Measurements from ENCODE around the gene PPP1R9A.

Gene PPP1R9A

DNA sequence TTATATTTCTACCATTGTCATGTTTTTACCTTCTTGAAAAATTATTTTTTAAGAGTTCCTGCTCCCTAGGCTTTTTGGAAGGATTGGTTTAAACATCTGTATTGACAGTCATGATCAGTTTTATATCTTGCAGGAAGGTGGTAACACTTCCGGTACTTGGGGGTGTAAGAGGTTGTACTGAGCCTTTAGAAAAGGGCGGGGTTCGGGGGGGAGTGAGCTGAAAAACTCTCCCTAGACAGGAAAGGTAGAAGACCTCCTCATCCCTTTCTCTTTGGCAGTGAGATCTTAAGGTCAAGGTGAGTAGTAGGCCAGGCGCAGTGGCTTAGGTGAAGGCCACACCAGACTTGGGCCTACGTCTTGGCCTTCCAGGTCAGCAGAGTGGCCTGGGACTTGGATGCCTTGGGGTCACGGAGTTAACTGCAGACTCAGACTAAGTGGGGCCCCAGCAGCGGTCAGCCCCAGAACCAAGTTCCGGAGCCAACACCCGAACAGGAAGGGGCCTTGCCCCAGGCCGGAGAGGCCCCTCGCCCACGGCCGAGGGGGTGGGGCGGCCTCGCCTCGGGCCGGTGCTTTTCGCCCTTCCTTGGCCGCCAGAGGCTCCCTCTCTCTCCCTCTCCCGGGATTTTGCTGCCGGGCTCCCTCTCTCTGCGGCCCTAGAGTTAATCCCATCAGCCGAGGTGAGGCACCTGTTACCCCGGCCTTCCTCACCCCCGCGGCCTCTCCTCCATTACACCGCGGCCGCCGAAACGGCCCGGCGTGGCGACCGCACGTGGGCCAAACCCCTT, at the start of gene PPP1R9A:
Gene PPP1R9A, plus strand, starts transcription at position 569 of the 785 bp plus-strand sequence. CDS start 2,520 bp downstream, outside the sequence.
- in situ Hi-C loops (cut with HindIII; ENCODE audit: low pct_ligation_motif_present, low pct_unique_long_range_greater_than_20kb, low sequenced_read_pairs) = no loop called here
- DNase-seq = peak; percentile 84

- in situ Hi-C loops (cut with HindIII; ENCODE audit: low pct_ligation_motif_present, low pct_unique_long_range_greater_than_20kb, low sequenced_read_pairs) = no loop called here
These were observed 36.3 kb upstream of the PPP1R9A start for GRCh38 chr7:94871132-94871531.

GRCh38 chr7:94873239-94873638, 34.2 kb upstream of the PPP1R9A start:
- DNase-seq = no peak
- in situ Hi-C loops (cut with HindIII; ENCODE audit: low pct_ligation_motif_present, low pct_unique_long_range_greater_than_20kb, low sequenced_read_pairs) = no loop called here

More at GRCh38 chr7:94871132-94871531, 36.3 kb upstream of the PPP1R9A start:
- DNase-seq = no peak

DNA sequence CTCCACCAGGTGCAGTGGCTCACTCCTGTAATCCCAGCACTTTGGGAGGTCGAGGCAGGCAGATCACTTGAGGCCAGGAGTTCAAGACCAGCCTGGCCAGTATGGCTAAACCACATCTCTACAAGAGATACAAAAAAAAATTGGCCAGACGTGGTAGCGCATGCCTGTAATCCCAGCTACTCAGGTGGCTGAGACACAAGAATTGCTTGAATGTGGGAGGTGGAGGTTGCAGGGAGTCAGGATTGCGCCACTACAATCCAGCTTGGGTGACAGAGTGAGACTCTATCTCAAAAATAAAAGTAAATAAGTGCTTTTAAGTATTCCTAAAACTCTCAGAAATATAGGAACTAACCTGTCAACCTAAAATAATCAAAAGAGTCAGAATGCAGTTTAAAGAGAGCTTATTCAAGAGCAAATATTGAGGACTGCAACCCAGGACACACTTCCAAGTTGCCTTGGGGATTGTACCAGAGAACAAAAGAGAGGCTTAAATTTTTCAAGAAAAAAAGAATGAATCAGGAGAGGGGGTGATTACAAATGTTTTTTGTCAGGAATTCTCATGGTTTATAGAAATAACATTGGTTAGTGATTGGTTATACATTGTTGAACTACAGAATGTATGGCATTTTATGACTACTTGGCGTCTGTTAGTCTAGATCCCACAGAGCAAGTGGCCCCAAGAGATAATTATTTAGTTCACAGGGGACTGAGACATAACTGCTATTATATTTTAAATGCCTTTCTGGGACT, 33.2 kb upstream of the PPP1R9A start:
- in situ Hi-C loops (cut with HindIII; ENCODE audit: low pct_ligation_motif_present, low pct_unique_long_range_greater_than_20kb, low sequenced_read_pairs) = no loop called here

GRCh38 chr7:94875201-94875600, 32.2 kb upstream of the PPP1R9A start:
- in situ Hi-C loops (cut with HindIII; ENCODE audit: low pct_ligation_motif_present, low pct_unique_long_range_greater_than_20kb, low sequenced_read_pairs) = no loop called here
- DNase-seq = no peak

More for the DNA sequence above, 33.2 kb upstream of the PPP1R9A start:
- DNase-seq = no peak

- in situ Hi-C loops (cut with HindIII; ENCODE audit: low pct_ligation_motif_present, low pct_unique_long_range_greater_than_20kb, low sequenced_read_pairs) = no loop called here
- DNase-seq = no peak
These were observed 29.4 kb upstream of the PPP1R9A start for GRCh38 chr7:94877731-94878670.

DNA sequence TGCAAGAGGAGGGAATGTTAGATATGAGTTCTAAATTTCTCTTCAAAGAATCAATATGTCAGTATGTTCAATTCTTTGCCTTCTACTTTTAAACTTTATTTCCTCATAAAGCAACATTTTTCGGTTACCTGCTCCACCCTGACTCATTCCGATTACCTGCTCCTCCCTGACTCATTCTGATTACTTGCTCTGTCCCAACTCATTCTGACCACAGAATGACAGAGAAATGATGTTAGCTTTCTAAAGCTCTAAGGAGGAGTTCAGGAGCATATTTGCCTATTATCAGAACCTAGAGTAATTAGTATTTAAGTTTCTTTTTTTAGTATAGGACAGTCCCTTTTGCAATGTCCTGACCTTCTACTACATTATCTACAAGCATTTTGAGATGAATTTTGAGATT, 24.5 kb upstream of the PPP1R9A start:
- in situ Hi-C loops (cut with HindIII; ENCODE audit: low pct_ligation_motif_present, low pct_unique_long_range_greater_than_20kb, low sequenced_read_pairs) = no loop called here
- DNase-seq = no peak

DNA sequence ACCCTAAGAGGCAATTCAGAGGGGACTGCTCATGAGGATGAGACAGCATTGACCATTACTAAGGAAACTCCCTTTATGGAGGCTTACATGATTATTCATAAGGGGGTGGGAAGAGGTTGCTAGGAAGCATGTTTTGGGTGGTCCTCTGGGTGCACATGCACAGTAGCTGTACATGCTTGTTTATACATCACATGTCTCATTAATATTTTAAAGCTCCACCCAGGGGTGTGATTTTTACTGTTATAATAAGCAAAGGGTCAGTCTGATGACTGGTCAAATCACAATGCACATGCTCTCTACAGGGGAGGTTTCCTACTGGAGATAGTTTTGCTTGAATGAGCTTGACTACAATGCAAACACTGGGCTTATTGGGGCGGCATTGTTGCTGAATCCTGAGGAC, 23.8 kb upstream of the PPP1R9A start:
- DNase-seq = no peak
- in situ Hi-C loops (cut with HindIII; ENCODE audit: low pct_ligation_motif_present, low pct_unique_long_range_greater_than_20kb, low sequenced_read_pairs) = no loop called here

DNA sequence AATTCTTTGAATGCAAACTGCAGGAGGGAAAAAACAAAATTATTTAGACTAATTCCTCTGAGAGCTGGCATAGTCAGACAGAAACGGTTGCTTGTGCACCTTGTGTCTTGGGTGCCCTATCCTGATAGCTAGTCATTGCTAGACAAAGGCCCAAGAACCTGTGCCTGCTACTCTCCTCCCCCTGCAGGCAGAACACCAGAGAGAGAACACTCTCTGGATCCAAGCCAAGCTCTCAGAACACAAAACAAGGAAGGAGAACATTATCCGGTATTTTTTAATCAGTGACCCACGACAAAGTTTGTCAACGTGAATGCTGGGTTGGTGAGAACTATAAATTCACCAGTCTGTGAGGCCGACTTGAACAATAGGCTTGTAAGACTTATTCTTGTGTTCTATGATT, 18.8 kb upstream of the PPP1R9A start:
- in situ Hi-C loops (cut with HindIII; ENCODE audit: low pct_ligation_motif_present, low pct_unique_long_range_greater_than_20kb, low sequenced_read_pairs) = no loop called here
- peak; percentile 38 for DNase-seq

DNA sequence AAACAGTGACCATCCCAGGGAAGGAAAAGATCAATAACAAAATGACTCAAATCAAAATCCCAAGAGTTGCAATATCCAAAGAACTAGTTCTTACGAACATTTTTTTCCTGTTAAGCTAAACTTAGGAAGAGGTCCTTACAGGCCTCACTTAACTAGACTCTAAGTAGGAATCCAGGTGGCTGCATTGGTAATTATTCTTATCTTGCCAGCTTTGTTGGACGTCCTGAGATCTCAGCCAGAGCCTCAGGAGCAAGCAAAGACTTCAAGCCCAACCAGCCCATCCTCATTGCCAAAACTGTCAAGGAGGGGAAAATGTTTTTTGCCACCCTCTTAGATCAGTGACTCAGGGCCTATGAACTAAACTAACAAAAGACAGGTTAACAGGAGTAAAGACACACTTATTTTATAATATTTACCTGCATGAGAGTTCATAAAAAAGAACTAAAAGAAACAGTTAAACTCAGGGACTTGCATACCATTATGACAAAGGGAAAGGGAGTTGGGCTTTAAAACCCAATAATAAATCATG, 18.3 kb upstream of the PPP1R9A start:
- no peak for DNase-seq
- in situ Hi-C loops (cut with HindIII; ENCODE audit: low pct_ligation_motif_present, low pct_unique_long_range_greater_than_20kb, low sequenced_read_pairs) = no loop called here

DNA sequence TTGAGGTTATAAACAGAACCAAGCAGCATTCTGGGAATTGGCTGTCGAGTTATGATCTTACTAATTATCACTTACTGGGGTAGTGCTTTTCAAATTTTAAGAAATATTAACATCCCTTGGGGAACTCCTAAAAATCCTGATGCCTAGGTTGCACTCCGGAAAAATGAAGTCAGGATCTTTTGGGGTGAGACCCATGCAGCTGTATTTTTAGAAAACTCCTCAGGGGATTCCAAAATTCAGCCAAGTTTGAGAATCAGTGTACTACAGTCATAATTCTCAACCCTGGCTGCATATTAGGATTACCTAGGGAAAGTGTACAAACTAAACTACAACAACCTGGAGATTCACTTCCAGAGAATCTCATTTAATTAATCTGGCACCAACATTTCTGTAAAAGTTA, 17.2 kb upstream of the PPP1R9A start:
- in situ Hi-C loops (cut with HindIII; ENCODE audit: low pct_ligation_motif_present, low pct_unique_long_range_greater_than_20kb, low sequenced_read_pairs) = no loop called here
- no peak for DNase-seq

DNA sequence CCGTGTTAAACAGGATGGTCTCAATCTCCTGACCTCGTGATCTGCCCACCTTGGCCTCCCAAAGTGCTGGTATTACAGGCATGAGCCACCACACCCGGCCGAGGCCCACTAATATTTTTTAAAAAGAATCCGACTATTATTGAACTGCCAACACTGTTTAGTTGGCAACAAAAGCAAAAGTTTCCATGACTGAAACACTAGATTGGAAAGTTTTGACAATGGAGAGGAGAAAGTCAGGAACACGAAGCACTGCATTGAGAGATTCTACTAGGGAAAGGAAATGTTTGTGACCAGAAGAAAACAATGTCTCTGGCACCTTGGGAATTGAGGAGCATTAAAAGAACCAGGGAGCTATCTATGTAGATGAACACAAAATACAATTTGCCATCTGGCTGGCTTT, 13.7 kb upstream of the PPP1R9A start:
- DNase-seq = no peak
- in situ Hi-C loops (cut with HindIII; ENCODE audit: low pct_ligation_motif_present, low pct_unique_long_range_greater_than_20kb, low sequenced_read_pairs) = no loop called here

DNA sequence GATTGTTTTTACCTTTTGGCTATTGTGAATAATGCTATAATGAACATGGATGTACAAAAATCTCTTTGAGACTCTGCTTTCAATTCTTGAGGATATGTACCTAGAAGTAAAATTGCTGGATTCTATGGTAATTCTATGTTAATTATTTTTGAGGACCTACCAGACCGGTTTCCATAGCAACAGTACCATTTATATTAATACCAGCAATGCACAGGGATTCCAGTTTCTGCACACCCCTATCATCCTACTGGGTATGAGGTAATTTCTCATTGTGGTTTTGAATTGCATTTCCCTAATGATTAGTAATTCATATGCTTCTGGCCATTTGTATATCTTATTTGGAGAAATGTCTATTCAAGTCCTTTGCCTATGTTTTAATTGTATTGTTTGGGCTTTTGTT, 9.9 kb upstream of the PPP1R9A start:
- DNase-seq = no peak
- in situ Hi-C loops (cut with HindIII; ENCODE audit: low pct_ligation_motif_present, low pct_unique_long_range_greater_than_20kb, low sequenced_read_pairs) = no loop called here

DNA sequence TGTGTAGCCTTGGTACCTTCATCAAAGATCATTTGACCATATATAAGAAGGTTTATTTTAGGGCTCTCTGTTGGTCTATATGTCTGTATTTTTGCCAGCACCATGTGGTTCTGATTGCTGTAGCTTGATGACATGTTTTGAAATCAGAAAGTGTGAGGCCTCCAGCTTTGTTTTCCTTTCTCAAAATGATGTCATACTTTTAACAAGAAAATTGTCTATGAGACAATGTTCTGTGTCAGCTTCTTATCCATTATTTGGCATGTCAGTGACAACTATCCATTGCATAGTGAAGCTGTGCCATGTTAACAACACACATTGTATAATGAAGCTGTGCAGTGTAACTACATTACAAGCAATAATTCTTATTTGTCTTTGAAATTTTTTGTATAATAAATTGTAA, 9.1 kb upstream of the PPP1R9A start:
- no peak for DNase-seq

DNA sequence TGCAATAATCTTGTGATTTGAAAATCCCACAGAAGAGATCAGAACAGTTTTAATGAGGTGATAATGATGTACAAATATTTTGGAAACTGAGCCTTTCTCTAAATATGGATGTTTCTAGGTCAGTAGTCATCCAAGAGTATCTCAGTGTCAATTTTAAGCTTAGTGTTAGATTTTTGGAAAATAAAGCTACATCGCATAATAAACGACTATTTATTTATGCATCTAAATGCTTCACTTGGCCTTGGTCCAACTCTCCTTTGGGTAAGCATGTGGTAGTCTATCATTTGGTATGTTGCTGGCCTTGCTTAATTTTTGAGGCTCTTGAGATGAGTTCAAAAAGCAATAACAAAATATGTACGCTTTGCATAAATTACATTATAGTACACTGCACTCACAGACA, 5.4 kb upstream of the PPP1R9A start:
- no peak for DNase-seq
- in situ Hi-C loops (cut with HindIII; ENCODE audit: low pct_ligation_motif_present, low pct_unique_long_range_greater_than_20kb, low sequenced_read_pairs) = no loop called here

More for the DNA sequence above, 9.1 kb upstream of the PPP1R9A start:
- in situ Hi-C loops (cut with HindIII; ENCODE audit: low pct_ligation_motif_present, low pct_unique_long_range_greater_than_20kb, low sequenced_read_pairs) = no loop called here

GRCh38 chr7:94903971-94904370, 3.4 kb upstream of the PPP1R9A start:
- in situ Hi-C loops (cut with HindIII; ENCODE audit: low pct_ligation_motif_present, low pct_unique_long_range_greater_than_20kb, low sequenced_read_pairs) = no loop called here
- DNase-seq = no peak

DNA sequence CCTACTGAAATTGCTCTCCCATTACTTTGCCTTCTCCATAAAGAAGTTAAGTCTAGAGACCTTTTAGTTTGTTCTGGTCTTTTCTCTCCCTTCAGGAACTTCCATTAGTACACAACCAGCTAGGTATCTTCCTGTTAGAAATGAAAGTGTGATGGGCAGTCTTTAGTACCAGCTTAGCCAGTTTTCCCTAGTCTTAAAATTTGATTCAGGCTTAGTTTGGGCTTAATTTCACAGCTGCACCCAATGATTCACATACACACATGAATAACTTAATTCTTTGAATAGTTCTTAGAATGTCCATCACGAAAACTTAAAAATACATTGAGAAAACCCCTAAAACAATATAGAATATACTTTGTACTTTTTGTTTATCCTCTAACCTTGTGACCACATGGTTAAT, 2.4 kb upstream of the PPP1R9A start:
- in situ Hi-C loops (cut with HindIII; ENCODE audit: low pct_ligation_motif_present, low pct_unique_long_range_greater_than_20kb, low sequenced_read_pairs) = no loop called here
- no peak for DNase-seq

GRCh38 chr7:94906065-94906851, 1.1 kb upstream of the PPP1R9A start:
- in situ Hi-C loops (cut with HindIII; ENCODE audit: low pct_ligation_motif_present, low pct_unique_long_range_greater_than_20kb, low sequenced_read_pairs) = no loop called here
- no peak for DNase-seq
